ENCODE measurements around the gene TTC33.

DNA sequence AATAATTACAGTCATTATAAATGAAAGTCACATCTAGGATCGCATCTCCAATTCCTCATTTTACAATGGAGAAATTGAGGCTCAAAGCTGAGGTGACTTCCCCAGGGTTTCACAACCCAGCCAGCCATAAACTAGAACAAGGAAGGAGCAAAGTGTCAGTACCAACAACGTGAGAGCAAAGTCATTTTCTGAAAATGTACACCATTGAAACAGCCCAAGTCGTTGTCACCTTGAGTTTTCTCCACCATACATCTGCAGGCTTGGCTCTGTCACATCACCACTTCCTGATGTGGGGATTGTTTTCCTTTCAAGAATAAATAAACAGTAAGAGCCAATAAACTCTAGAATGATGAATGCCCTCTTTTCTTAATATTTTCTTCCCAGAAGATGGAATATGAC, 260.5 kb downstream of the TTC33 start:
- TF ChIP-seq, protein P1, sequence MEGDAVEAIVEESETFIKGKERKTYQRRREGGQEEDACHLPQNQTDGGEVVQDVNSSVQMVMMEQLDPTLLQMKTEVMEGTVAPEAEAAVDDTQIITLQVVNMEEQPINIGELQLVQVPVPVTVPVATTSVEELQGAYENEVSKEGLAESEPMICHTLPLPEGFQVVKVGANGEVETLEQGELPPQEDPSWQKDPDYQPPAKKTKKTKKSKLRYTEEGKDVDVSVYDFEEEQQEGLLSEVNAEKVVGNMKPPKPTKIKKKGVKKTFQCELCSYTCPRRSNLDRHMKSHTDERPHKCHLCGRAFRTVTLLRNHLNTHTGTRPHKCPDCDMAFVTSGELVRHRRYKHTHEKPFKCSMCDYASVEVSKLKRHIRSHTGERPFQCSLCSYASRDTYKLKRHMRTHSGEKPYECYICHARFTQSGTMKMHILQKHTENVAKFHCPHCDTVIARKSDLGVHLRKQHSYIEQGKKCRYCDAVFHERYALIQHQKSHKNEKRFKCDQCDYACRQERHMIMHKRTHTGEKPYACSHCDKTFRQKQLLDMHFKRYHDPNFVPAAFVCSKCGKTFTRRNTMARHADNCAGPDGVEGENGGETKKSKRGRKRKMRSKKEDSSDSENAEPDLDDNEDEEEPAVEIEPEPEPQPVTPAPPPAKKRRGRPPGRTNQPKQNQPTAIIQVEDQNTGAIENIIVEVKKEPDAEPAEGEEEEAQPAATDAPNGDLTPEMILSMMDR (IDR thresholded peaks at IDR 0.05): no peak
- no peak for TF ChIP-seq POLR2A (IDR thresholded peaks at IDR 0.05)

Measured in Peyer's patch (tissue), 4 donors.